ENCODE data around the gene ACACA.

GRCh38 chr17:37299257-37299980, 107.2 kb downstream of the ACACA start:
- no peak for TF ChIP-seq CTCF (IDR thresholded peaks at IDR 0.05)
- TF ChIP-seq POLR2A (IDR thresholded peaks at IDR 0.05): peak in 1 of 2 donors; percentile 11

All from adrenal gland (tissue), 5 donors.